ENCODE results near the gene GPC5.

DNA sequence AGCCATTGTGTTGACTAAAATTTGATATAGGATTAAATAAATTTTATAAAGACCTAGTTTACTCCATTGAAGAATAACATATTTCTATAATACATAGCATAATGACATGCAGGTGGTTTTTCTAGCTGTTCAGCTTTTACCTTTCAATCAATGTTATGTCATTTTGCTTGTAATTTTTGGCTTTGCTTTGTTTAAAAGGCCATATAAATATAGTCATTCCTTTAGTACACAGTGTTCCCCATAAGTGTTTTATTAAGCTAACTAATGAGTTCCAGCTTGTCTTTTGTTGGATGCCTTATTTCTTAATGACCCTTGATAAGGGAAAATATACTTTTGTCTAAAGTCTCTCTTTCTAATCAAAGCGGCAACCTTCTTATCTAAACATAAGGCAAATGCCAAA is 921.9 kb downstream of the GPC5 start:
- no peak for TF ChIP-seq CTCF (IDR thresholded peaks at IDR 0.05; ENCODE audit: extremely low read depth in 1 of 2, insufficient read depth in 1 of 2, low read depth in 1 of 2, low read length in 2 of 2)
- no peak for TF ChIP-seq MAX (IDR thresholded peaks at IDR 0.05; ENCODE audit: insufficient read depth, insufficient read length)
- no peak for TF ChIP-seq JUN (IDR thresholded peaks at IDR 0.05; ENCODE audit: borderline replicate concordance, insufficient read depth, insufficient read length, low read depth)
- no peak for TF ChIP-seq POLR2AphosphoS5 (IDR thresholded peaks at IDR 0.05; ENCODE audit: insufficient read depth, low read depth, low read length)
- no peak for TF ChIP-seq POLR2A (IDR thresholded peaks at IDR 0.05; ENCODE audit: low read depth, low read length)
- TF ChIP-seq EZH2 (IDR thresholded peaks at IDR 0.05; ENCODE audit: borderline replicate concordance, low read depth, low read length, severe bottlenecking) = no peak
- TF ChIP-seq GATA2 (IDR thresholded peaks at IDR 0.05; ENCODE audit: insufficient read depth, insufficient read length, low read depth, low read length) = no peak
- TF ChIP-seq FOS (IDR thresholded peaks at IDR 0.05; ENCODE audit: borderline replicate concordance, insufficient read depth, low read length) = no peak

Measured in endothelial cell of umbilical vein (primary cell).